Small intestine (tissue), 7 donors: ENCODE measurements around the gene DAGLA. TPM values are rescaled to one million over a fixed set of nuclear protein-coding genes. Genes with fewer than 3 reads are reported as not detected.
A peak's percentile ranks its signal among the peaks of the same experiment; 100 is the strongest.

Experiments used
- DNase-seq, 2 donors: peaks; one replicate each; pipeline versions ENCODE4 v3.0.0 to v3.0.0-alpha.2; 2013
- FAIRE-seq: peaks from 2 replicates; lab custom pipeline; 2012; peaks lifted over from hg19 to GRCh38; lab: Jason Lieb, UNC
- H3K27ac ChIP-seq, 3 donors: one replicate each; pipeline ENCODE4 v1.5.1; 2013; ENCODE audit warnings: low read length in 2 of 3, mild to moderate bottlenecking in 2 of 3, control low read depth in 1 of 3, inconsistent platforms in 1 of 3, low read depth in 1 of 3, moderate library complexity in 1 of 3
- H3K27me3 ChIP-seq, 3 donors: one replicate each; pipeline ENCODE4 v1.6.1; 2013; ENCODE audit warnings: low read length in 3 of 3, inconsistent platforms in 1 of 3; ENCODE audit not compliant: control insufficient read depth in 3 of 3, insufficient read depth in 3 of 3
- H3K36me3 ChIP-seq, 3 donors: one replicate each; pipeline ENCODE4 v1.6.1; 2013; ENCODE audit warnings: low read length in 3 of 3, inconsistent platforms in 1 of 3, low read depth in 1 of 3, mild to moderate bottlenecking in 1 of 3, moderate library complexity in 1 of 3; ENCODE audit not compliant: control insufficient read depth in 3 of 3, insufficient read depth in 2 of 3
- H3K4me1 ChIP-seq, 3 donors: one replicate each; pipeline ENCODE4 v1.6.1; 2013; ENCODE audit warnings: low read length in 2 of 3, inconsistent platforms in 1 of 3, low read depth in 1 of 3, mild to moderate bottlenecking in 1 of 3, moderate library complexity in 1 of 3; ENCODE audit not compliant: control insufficient read depth in 3 of 3, insufficient read depth in 2 of 3
- H3K4me3 ChIP-seq, 3 donors: one replicate each; pipeline ENCODE4 v1.5.1; 2013; ENCODE audit warnings: low read length in 3 of 3, control low read depth in 1 of 3, inconsistent platforms in 1 of 3, low read depth in 1 of 3, mild to moderate bottlenecking in 1 of 3, moderate library complexity in 1 of 3
- H3K9me3 ChIP-seq, 2 donors: one replicate each; pipeline ENCODE4 v1.6.1; 2013; ENCODE audit warnings: low read depth in 1 of 2, low read length in 1 of 2; ENCODE audit not compliant: control insufficient read depth in 2 of 2, insufficient read depth in 1 of 2
- WGBS, 3 donors: extraction: QIAGEN DNeasy Blood & Tissue Kit; methylation state at CpG; one replicate each; pipeline ENCODE4 v1.1.7; 2013; 5-methylcytosine and 5-hydroxymethylcytosine counted together
- polyA plus RNA-seq, 4 donors: library from polyadenylated mRNA; stranded (reverse) in 3 of 4; unstranded in 1 of 4; fragments of 200-250 nt in 3 of 4; fragments of 120-200 nt in 1 of 4; gene quantifications; one replicate each; pipeline versions ENCODE4 v1.2.1 to v1.2.3, GENCODE V29; 2013
- donor health status: healthy with polysubstance abuse.
- donor health status: control.
- donor health status: control.
- donor health status: Bipolar disorder and iron deficiency.
- donor health status: healthy.

The DAGLA gene
- polyA plus RNA-seq, 4 donors: 0.22 to 14.9 (median 3.8) TPM

DNA sequence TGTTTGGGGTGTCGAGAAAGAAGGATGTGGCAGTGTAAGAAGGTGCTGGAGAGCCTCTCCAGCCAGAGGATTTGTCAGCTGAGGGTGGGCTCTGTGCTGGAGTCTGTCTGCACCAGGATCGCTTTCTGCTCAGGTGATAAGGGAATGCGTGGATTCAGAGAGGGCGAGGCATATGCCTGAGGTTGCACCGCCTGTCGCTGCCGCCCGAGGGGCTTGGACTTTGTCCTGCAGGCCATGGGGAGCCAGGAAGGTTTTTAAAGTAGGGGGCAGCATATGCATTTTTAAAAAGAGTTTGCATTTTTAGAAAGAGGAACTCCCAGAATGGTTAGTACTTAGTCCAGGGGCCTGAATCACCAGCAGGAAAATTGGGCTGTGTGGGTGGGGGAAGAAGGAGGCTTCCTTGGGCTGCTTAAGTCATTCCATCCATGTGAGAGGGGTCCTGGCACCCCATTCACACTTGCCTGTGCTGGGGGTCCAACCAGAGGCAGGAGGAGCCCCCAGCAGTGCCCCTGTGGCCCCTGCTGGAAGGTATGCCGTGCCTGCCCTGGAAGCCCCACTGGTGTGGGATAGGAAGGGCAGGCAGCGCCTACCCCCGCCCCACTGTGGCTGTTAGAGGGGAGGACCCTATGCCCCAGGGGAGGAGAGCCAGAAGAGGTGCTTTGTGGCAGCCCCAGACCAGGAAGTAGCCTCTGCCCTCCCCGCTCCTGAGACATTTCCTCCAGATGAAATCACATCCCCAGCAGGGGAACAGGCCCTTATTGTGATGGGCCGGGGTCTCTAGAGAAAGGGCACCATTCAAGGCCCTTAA is 36.5 kb downstream of the DAGLA start:
- Histone ChIP-seq H3K27me3 (no peaks in the 10 kb centered on the region), H3K27ac (no peak overlapping the region), H3K4me1 (peaks cover 0 to 14% (median 6%) of the 10 kb centered on the region in 3 donors), H3K9me3 (no peaks in the 10 kb centered on the region), H3K36me3 (peaks cover 0 to 70% (median 0%) of the 10 kb centered on the region in 3 donors), H3K4me3 (no peak overlapping the region)
- WGBS, 3 donors: 50 to 73% (median 60%) methylated on average over 13 of the region's 13 CpGs
- no peak for FAIRE-seq
- DNase-seq: no peak

DNA sequence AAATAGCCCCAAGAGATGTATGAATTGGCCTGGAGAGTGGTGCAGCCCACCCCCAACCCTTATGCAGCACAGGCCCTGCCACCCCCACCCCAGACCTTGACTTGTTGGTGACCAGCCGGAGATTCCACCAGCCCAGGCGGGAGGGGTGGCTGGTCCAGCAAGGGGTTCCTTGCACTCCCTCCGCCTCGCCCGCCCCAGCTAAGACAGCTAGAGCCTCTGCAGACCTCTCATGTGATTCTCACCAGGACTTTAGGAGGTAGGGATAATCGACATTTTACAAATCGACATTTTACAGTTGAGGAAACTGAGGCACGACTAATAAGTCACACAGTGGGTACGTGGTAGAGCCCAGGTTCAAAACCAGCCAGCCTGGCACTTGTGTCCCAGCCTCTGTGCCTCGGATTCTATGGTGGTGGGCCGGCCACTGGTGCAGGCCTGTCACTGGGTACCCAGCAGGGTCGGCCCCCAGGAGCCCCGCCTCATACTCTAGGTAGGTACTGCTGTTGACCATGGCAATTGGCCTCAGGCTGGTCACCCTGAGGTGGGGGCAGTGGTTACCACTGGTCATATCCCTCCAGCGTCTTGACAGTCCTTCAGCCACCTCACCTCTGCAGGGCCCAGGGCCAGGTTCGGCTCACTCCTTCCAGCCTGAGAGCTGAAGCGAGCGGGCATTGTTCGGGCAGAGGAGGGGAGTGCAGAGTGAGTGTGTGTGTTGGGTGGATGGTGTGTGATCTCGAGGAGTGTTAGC is 37.3 kb downstream of the DAGLA start:
- 85 to 91% (median 88%) methylated on average over 19 of the region's 19 CpGs for WGBS, 3 donors
- Histone ChIP-seq H3K9me3 (no peaks in the 10 kb centered on the region), H3K4me3 (no peak overlapping the region), H3K27me3 (no peaks in the 10 kb centered on the region), H3K36me3 (peaks cover 0 to 71% (median 0%) of the 10 kb centered on the region in 3 donors), H3K27ac (peak overlapping the region in 1 of 3 donors; percentile 17), H3K4me1 (peaks cover 0 to 14% (median 6%) of the 10 kb centered on the region in 3 donors)
- no peak for DNase-seq
- FAIRE-seq: no peak

DNA sequence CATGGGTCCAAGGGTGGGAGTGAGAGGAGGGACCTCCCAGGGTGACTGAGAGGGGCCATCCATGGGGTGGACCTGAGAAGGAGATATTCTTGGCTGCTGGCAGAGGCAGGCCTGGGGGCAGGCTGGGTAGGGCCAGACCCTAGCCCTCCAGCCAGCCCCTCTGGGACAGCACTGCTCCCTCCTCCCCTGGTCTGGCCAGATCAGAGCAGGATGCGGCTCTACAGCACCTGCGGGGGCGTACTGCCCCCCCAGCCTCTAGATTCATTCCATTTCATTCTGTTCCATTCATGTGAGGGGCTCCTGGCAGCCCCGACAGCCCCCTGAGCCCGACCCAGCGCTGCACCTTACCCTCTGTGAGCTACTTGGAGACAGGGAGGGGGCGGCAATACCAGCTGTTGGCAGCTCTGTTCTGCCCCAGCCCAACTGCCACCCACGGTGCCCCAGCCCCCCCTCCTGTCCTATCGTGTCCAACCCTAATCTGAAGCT is 37.9 kb downstream of the DAGLA start:
- H3K4me1 ChIP-seq: peaks cover 0 to 14% (median 6%) of the 10 kb centered on the region in 3 donors
- no peak for DNase-seq
- H3K4me3 ChIP-seq: peak overlapping the region in 1 of 3 donors; percentile 50
- no peaks in the 10 kb centered on the region for H3K27me3 ChIP-seq
- no peaks in the 10 kb centered on the region for H3K9me3 ChIP-seq
- no peak for FAIRE-seq
- WGBS, 3 donors: 40 to 44% (median 42%) methylated on average over 9 of the region's 9 CpGs
- peak overlapping the region in 2 of 3 donors; percentile 11 to 17 for H3K27ac ChIP-seq
- H3K36me3 ChIP-seq: peaks cover 0 to 77% (median 0%) of the 10 kb centered on the region in 3 donors

DNA sequence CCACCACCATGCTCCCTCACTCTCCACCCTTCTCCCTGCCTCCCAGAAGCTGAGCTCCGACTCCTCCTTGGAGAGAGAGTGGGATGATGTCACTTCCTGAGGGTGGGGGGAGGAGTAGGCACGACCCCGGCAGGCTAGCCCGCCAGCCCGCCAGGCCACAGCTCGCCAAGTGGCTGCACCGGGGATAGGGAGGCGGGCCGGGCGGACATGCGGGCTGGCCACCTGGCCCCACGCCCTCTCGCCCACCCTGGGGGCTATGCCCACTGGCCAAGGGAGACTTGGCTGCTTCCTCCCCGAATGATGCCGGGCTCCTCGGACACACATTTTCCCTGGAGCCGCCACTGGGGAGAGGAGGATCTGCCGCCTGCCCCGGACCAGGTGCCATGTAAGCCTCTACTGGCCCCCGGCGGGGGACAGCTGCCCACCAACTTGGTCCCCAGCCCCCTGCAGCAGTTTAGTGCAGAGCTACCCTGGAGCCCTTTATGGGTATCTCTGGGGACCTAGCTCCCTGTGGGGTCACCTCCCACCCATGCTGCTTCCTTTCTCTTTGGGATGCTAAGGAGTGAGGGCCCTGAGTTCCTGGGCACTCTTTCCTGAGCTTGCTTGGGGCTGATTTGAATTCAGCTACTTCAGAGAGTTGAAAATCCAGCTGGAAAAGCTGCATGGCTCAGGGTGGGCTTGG is 38.6 kb downstream of the DAGLA start:
- H3K9me3 ChIP-seq: no peaks in the 10 kb centered on the region
- peak overlapping the region in 1 of 3 donors; percentile 16 for H3K27ac ChIP-seq
- 50 to 84% (median 73%) methylated on average over 16 to 21 of the region's 21 CpGs for WGBS, 3 donors
- DNase-seq (peak in 1 of 2 donors; percentile 41), FAIRE-seq (no peak)
- H3K4me3 ChIP-seq: peak overlapping the region in 1 of 3 donors; percentile 50
- no peaks in the 10 kb centered on the region for H3K27me3 ChIP-seq
- peaks cover 0 to 14% (median 6%) of the 10 kb centered on the region in 3 donors for H3K4me1 ChIP-seq
- peaks cover 0 to 77% (median 0%) of the 10 kb centered on the region in 3 donors for H3K36me3 ChIP-seq

GRCh38 chr11:61719978-61720377 is 39.8 kb downstream of the DAGLA start:
- 79 to 92% (median 84%) methylated on average over 6 to 12 of the region's 12 CpGs for WGBS, 3 donors
- H3K4me3 ChIP-seq: no peak overlapping the region
- DNase-seq (no peak), FAIRE-seq (no peak)
- no peaks in the 10 kb centered on the region for H3K27me3 ChIP-seq
- H3K4me1 ChIP-seq: peaks cover 0 to 14% (median 6%) of the 10 kb centered on the region in 3 donors
- no peaks in the 10 kb centered on the region for H3K9me3 ChIP-seq
- peaks cover 0 to 77% (median 0%) of the 10 kb centered on the region in 3 donors for H3K36me3 ChIP-seq
- no peak overlapping the region for H3K27ac ChIP-seq

GRCh38 chr11:61720597-61720996 is 40.4 kb downstream of the DAGLA start:
- H3K36me3 ChIP-seq: peaks cover 0 to 78% (median 0%) of the 10 kb centered on the region in 3 donors
- no peak for FAIRE-seq
- H3K9me3 ChIP-seq: no peaks in the 10 kb centered on the region
- H3K4me1 ChIP-seq: peaks cover 0 to 10% (median 6%) of the 10 kb centered on the region in 3 donors
- DNase-seq: no peak
- H3K27ac ChIP-seq: no peak overlapping the region
- no peak overlapping the region for H3K4me3 ChIP-seq
- WGBS, 3 donors: 91 to 92% (median 92%) methylated on average over 20 of the region's 20 CpGs
- no peaks in the 10 kb centered on the region for H3K27me3 ChIP-seq

DNA sequence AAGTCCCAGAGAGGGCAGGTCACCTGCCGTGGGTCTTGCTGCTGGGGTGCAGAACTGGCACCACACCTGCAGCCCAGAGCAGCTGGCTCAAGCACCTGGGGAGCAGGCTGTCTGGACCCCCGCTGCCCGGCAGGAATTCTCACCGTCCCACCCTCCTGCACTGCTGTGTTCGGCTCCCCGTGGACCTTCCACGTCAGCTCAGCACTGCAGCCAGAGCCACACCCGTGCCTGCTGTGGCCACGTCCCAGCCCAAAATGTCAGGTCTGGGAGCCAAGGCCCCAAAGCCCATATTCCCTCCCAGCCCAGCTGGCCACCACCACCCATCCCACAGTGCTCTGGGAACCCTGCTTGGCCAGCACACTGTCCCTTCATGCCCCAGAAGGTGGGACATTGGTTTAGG is 44.2 kb downstream of the DAGLA start:
- H3K4me3 ChIP-seq: no peak overlapping the region
- no peak overlapping the region for H3K27ac ChIP-seq
- H3K4me1 ChIP-seq: no peaks in the 10 kb centered on the region
- WGBS, 3 donors: 81 to 93% (median 86%) methylated on average over 9 of the region's 9 CpGs
- peaks cover 0 to 96% (median 0%) of the 10 kb centered on the region in 3 donors for H3K36me3 ChIP-seq
- no peaks in the 10 kb centered on the region for H3K27me3 ChIP-seq
- FAIRE-seq (no peak), DNase-seq (no peak)
- no peaks in the 10 kb centered on the region for H3K9me3 ChIP-seq

GRCh38 chr11:61725781-61726231 is 45.6 kb downstream of the DAGLA start:
- Histone ChIP-seq H3K9me3 (no peaks in the 10 kb centered on the region), H3K4me3 (no peak overlapping the region), H3K27ac (no peak overlapping the region), H3K27me3 (no peaks in the 10 kb centered on the region), H3K4me1 (no peaks in the 10 kb centered on the region), H3K36me3 (peaks cover 0 to 96% (median 0%) of the 10 kb centered on the region in 3 donors)
- WGBS, 3 donors: 80 to 96% (median 90%) methylated on average over 12 of the region's 12 CpGs
- no peak for FAIRE-seq
- no peak for DNase-seq
